ENCODE results near the gene VPS13C.

VPS13C gene

GRCh38 chr15:61869656-61870055, 190.6 kb downstream of the VPS13C start:
- no peak for TF ChIP-seq CTCF (IDR thresholded peaks at IDR 0.05; ENCODE audit: extremely low read depth, missing control alignments)
- no peak for DNase-seq (ENCODE audit: low spot score)

GRCh38 chr15:61861962-61862361, 198.3 kb downstream of the VPS13C start:
- no peak for DNase-seq (ENCODE audit: low spot score)
- TF ChIP-seq CTCF (IDR thresholded peaks at IDR 0.05; ENCODE audit: extremely low read depth, missing control alignments), result no peak

GRCh38 chr15:61857169-61857829, 202.9 kb downstream of the VPS13C start:
- TF ChIP-seq CTCF (IDR thresholded peaks at IDR 0.05; ENCODE audit: extremely low read depth, missing control alignments), result no peak
- DNase-seq (ENCODE audit: low spot score), result no peak

GRCh38 chr15:61856295-61856694, 204.0 kb downstream of the VPS13C start:
- DNase-seq (ENCODE audit: low spot score), result no peak
- no peak for TF ChIP-seq CTCF (IDR thresholded peaks at IDR 0.05; ENCODE audit: extremely low read depth, missing control alignments)

- TF ChIP-seq CTCF (IDR thresholded peaks at IDR 0.05; ENCODE audit: extremely low read depth, missing control alignments), result no peak
These were observed 207.1 kb downstream of the VPS13C start for GRCh38 chr15:61853195-61853594.

GRCh38 chr15:61851955-61852354, 208.3 kb downstream of the VPS13C start:
- no peak for TF ChIP-seq CTCF (IDR thresholded peaks at IDR 0.05; ENCODE audit: extremely low read depth, missing control alignments)
- DNase-seq (ENCODE audit: low spot score), result no peak

More at GRCh38 chr15:61853195-61853594, 207.1 kb downstream of the VPS13C start:
- no peak for DNase-seq (ENCODE audit: low spot score)

GRCh38 chr15:61849447-61849846, 210.8 kb downstream of the VPS13C start:
- no peak for TF ChIP-seq CTCF (IDR thresholded peaks at IDR 0.05; ENCODE audit: extremely low read depth, missing control alignments)

More at GRCh38 chr15:61849447-61849846, 210.8 kb downstream of the VPS13C start:
- DNase-seq (ENCODE audit: low spot score), result no peak
